Stomach smooth muscle (tissue), 2 donors: ENCODE data around the gene SSBP2.

Experiments
- H3K27ac ChIP-seq: one replicate; pipeline ENCODE4 v1.7.0; 2013; ENCODE audit warnings: mild to moderate bottlenecking, low read length, inconsistent platforms
- H3K27me3 ChIP-seq, 2 donors: one replicate each; pipeline ENCODE4 v1.7.0; 2013; ENCODE audit warnings: low read length in 2 of 2; ENCODE audit not compliant: insufficient read depth in 2 of 2, control insufficient read depth in 1 of 2
- H3K36me3 ChIP-seq, 2 donors: one replicate each; pipeline ENCODE4 v1.7.0; 2013; ENCODE audit warnings: low read length in 2 of 2; ENCODE audit not compliant: control insufficient read depth in 2 of 2, insufficient read depth in 2 of 2
- H3K4me1 ChIP-seq: one replicate; pipeline ENCODE4 v1.7.0; 2013; ENCODE audit warnings: low read length; ENCODE audit not compliant: control insufficient read depth, insufficient read depth
- H3K4me3 ChIP-seq, 2 donors: one replicate each; pipeline ENCODE4 v1.7.0; 2013; ENCODE audit warnings: low read length in 2 of 2
- H3K9ac ChIP-seq, 2 donors: one replicate each; pipeline ENCODE4 v1.7.0; 2013; ENCODE audit warnings: low read length in 2 of 2, mild to moderate bottlenecking in 1 of 2
- H3K9me3 ChIP-seq, 2 donors: one replicate each; pipeline ENCODE4 v1.7.0; 2013; ENCODE audit warnings: low read length in 2 of 2; ENCODE audit not compliant: control insufficient read depth in 2 of 2
- donor health status: healthy.
- donor health status: Pancreatic carcinoma.

SSBP2 gene

GRCh38 chr5:81572201-81572600, 178.7 kb downstream of the SSBP2 start:
- H3K27ac ChIP-seq = no peak overlapping the region
- H3K36me3 ChIP-seq = no peaks in the 10 kb centered on the region
- H3K4me3 ChIP-seq = no peak overlapping the region

GRCh38 chr5:81558188-81558587, 192.7 kb downstream of the SSBP2 start:
- H3K4me3 ChIP-seq = no peak overlapping the region
- H3K9ac ChIP-seq = no peak overlapping the region
- H3K4me1 ChIP-seq = no peaks in the 10 kb centered on the region
- peaks cover 0 to 2% of the 10 kb centered on the region in 2 donors for H3K36me3 ChIP-seq
- no peaks in the 10 kb centered on the region for H3K9me3 ChIP-seq
- H3K27me3 ChIP-seq = no peaks in the 10 kb centered on the region
- no peak overlapping the region for H3K27ac ChIP-seq

More at GRCh38 chr5:81572201-81572600, 178.7 kb downstream of the SSBP2 start:
- H3K4me1 ChIP-seq = no peaks in the 10 kb centered on the region
- H3K9ac ChIP-seq = no peak overlapping the region
- no peaks in the 10 kb centered on the region for H3K9me3 ChIP-seq
- H3K27me3 ChIP-seq = no peaks in the 10 kb centered on the region

- Histone ChIP-seq H3K27ac (no peak overlapping the region), H3K36me3 (peaks cover 0 to 2% of the 10 kb centered on the region in 2 donors), H3K27me3 (no peaks in the 10 kb centered on the region), H3K9me3 (no peaks in the 10 kb centered on the region), H3K4me1 (no peaks in the 10 kb centered on the region), H3K9ac (no peak overlapping the region), H3K4me3 (no peak overlapping the region)
Measured at GRCh38 chr5:81556809-81557208, 194.1 kb downstream of the SSBP2 start.

- Histone ChIP-seq H3K9me3 (no peaks in the 10 kb centered on the region), H3K4me3 (no peak overlapping the region), H3K27me3 (no peaks in the 10 kb centered on the region), H3K36me3 (peaks cover 0 to 2% of the 10 kb centered on the region in 2 donors), H3K27ac (no peak overlapping the region), H3K4me1 (no peaks in the 10 kb centered on the region), H3K9ac (no peak overlapping the region)
Measured at GRCh38 chr5:81555865-81556264, 195.0 kb downstream of the SSBP2 start.

- H3K4me1 ChIP-seq = no peaks in the 10 kb centered on the region
- no peak overlapping the region for H3K9ac ChIP-seq
- peaks cover 2 to 3% of the 10 kb centered on the region in 2 donors for H3K36me3 ChIP-seq
- H3K27me3 ChIP-seq = no peaks in the 10 kb centered on the region
- no peaks in the 10 kb centered on the region for H3K9me3 ChIP-seq
- no peak overlapping the region for H3K4me3 ChIP-seq
- no peak overlapping the region for H3K27ac ChIP-seq
Measured at GRCh38 chr5:81554647-81555046, 196.2 kb downstream of the SSBP2 start.

- Histone ChIP-seq H3K4me3 (no peak overlapping the region), H3K36me3 (peaks cover 2 to 3% of the 10 kb centered on the region in 2 donors)
Measured at GRCh38 chr5:81553567-81554212, 197.2 kb downstream of the SSBP2 start.

GRCh38 chr5:81552852-81553566, 197.9 kb downstream of the SSBP2 start:
- no peak overlapping the region for H3K27ac ChIP-seq
- H3K4me1 ChIP-seq = no peaks in the 10 kb centered on the region
- H3K36me3 ChIP-seq = peaks cover 2 to 3% of the 10 kb centered on the region in 2 donors
- no peak overlapping the region for H3K9ac ChIP-seq
- no peak overlapping the region for H3K4me3 ChIP-seq
- H3K9me3 ChIP-seq = no peaks in the 10 kb centered on the region
- H3K27me3 ChIP-seq = no peaks in the 10 kb centered on the region

More at GRCh38 chr5:81553567-81554212, 197.2 kb downstream of the SSBP2 start:
- Histone ChIP-seq H3K27ac (no peak overlapping the region), H3K9ac (no peak overlapping the region), H3K9me3 (no peaks in the 10 kb centered on the region), H3K27me3 (no peaks in the 10 kb centered on the region), H3K4me1 (no peaks in the 10 kb centered on the region)

- H3K27me3 ChIP-seq = no peaks in the 10 kb centered on the region
- H3K9ac ChIP-seq = no peak overlapping the region
- H3K4me3 ChIP-seq = no peak overlapping the region
- no peak overlapping the region for H3K27ac ChIP-seq
- H3K9me3 ChIP-seq = no peaks in the 10 kb centered on the region
- peaks cover 0 to 3% of the 10 kb centered on the region in 2 donors for H3K36me3 ChIP-seq
- no peaks in the 10 kb centered on the region for H3K4me1 ChIP-seq
Measured at GRCh38 chr5:81549123-81549522, 201.8 kb downstream of the SSBP2 start.

- no peaks in the 10 kb centered on the region for H3K9me3 ChIP-seq
- no peaks in the 10 kb centered on the region for H3K27me3 ChIP-seq
- no peak overlapping the region for H3K9ac ChIP-seq
- no peak overlapping the region for H3K4me3 ChIP-seq
- H3K36me3 ChIP-seq = peaks cover 0 to 6% of the 10 kb centered on the region in 2 donors
- H3K27ac ChIP-seq = no peak overlapping the region
- H3K4me1 ChIP-seq = no peaks in the 10 kb centered on the region
Measured at GRCh38 chr5:81547001-81547400, 203.9 kb downstream of the SSBP2 start.

GRCh38 chr5:81545911-81546310, 205.0 kb downstream of the SSBP2 start:
- Histone ChIP-seq H3K36me3 (peaks cover 0 to 6% of the 10 kb centered on the region in 2 donors), H3K4me1 (no peaks in the 10 kb centered on the region), H3K4me3 (no peak overlapping the region), H3K27ac (no peak overlapping the region), H3K9ac (no peak overlapping the region), H3K9me3 (no peaks in the 10 kb centered on the region), H3K27me3 (no peaks in the 10 kb centered on the region)
